Natural killer cell (primary cell): ENCODE data around the gene FBXW11. TPM values are rescaled to one million over a fixed set of nuclear protein-coding genes. Genes with fewer than 3 reads are reported as not detected.

Experiments used
- ATAC-seq, 3 donors: fragments of 150-1000 bp in 2 of 3; fragments of 200-7000 bp in 1 of 3; cut with Tn5 transposase; 1 replicate in 1 of 3; 2 replicates in 2 of 3; pipeline ENCODE4 v1.10.0; 2021; ENCODE audit warnings: mild to moderate bottlenecking in 2 of 3, moderate library complexity in 2 of 3
- DNase-seq, 2 donors: peaks; one replicate each; pipeline versions ENCODE4 v3.0.0 to v3.0.0-alpha.2; 2013 to 2021; ENCODE audit warnings: mixed read lengths in 1 of 2
- H3K27ac ChIP-seq: one replicate; pipeline ENCODE4 v1.5.1; 2013; ENCODE audit warnings: mild to moderate bottlenecking, low read length
- H3K27me3 ChIP-seq: one replicate; pipeline ENCODE4 v1.6.1; 2013; ENCODE audit warnings: low read length; ENCODE audit not compliant: control insufficient read depth, insufficient read depth
- H3K36me3 ChIP-seq: one replicate; pipeline ENCODE4 v1.6.1; 2013; ENCODE audit warnings: low read length; ENCODE audit not compliant: control insufficient read depth, insufficient read depth
- H3K4me1 ChIP-seq: one replicate; pipeline ENCODE4 v1.6.1; 2013; ENCODE audit warnings: low read length; ENCODE audit not compliant: control insufficient read depth, insufficient read depth
- H3K4me3 ChIP-seq: one replicate; pipeline ENCODE4 v1.5.1; 2013; ENCODE audit warnings: low read length
- H3K9me3 ChIP-seq: one replicate; pipeline ENCODE4 v1.6.1; 2013; ENCODE audit warnings: low read length; ENCODE audit not compliant: control insufficient read depth, insufficient read depth
- H3K27ac Mint-ChIP-seq, 2 donors: one replicate each; pipeline ENCODE4 v1.8.0; 2022; ENCODE audit warnings: mild to moderate bottlenecking in 2 of 2, mixed read lengths in 2 of 2, moderate library complexity in 1 of 2
- H3K27me3 Mint-ChIP-seq, 2 donors: one replicate each; pipeline ENCODE4 v1.8.0; 2022; ENCODE audit warnings: low read depth in 2 of 2, mixed read lengths in 2 of 2
- H3K36me3 Mint-ChIP-seq: one replicate; pipeline ENCODE4 v1.8.0; 2022; ENCODE audit warnings: mixed read lengths
- H3K4me1 Mint-ChIP-seq, 2 donors: one replicate each; pipeline ENCODE4 v1.8.0; 2022; ENCODE audit warnings: mixed read lengths in 2 of 2
- H3K4me3 Mint-ChIP-seq: one replicate; pipeline ENCODE4 v1.8.0; 2022; ENCODE audit warnings: mild to moderate bottlenecking, moderate library complexity, mixed read lengths
- H3K9me3 Mint-ChIP-seq, 2 donors: one replicate each; pipeline ENCODE4 v1.8.0; 2022; ENCODE audit warnings: mixed read lengths in 2 of 2
- CTCF ChIP-seq: fragments of 200-600 bp; IDR thresholded peaks from one replicate; pipeline ENCODE4 v1.8.0; 2022; ENCODE audit warnings: antibody characterized with exemption
- WGBS: methylation state at CpG from one replicate; pipeline ENCODE4 v1.1.7; 2013; ENCODE audit warnings: missing lambda C conversion rate; ENCODE audit not compliant: insufficient coverage; 5-methylcytosine and 5-hydroxymethylcytosine counted together
- intact Hi-C: fragments of 100-400 bp; cut with micrococcal nuclease; formaldehyde crosslinking; loops from one replicate; pipeline ENCODE4 v1.14.2; 2022
- total RNA-seq, 4 donors: library from RNA; stranded (reverse); fragments of 120-200 nt in 1 of 4; gene quantifications; one replicate each; pipeline versions ENCODE4 v1.2.3 to v1.2.4, GENCODE V29; 2013 to 2022

Gene FBXW11
- total RNA-seq, 3 donors from 2014 or later (not counting 1 experiment from before 2014, with no cell fraction given) = 26.7 to 40.3 (median 39.5) TPM

- intact Hi-C loops = loop anchor here (5.0 kb wide), 1 partner anchor 35 kb away; no protein-coding TSS in a partner anchor
- H3K27ac Mint-ChIP-seq = peak overlapping the region in 1 of 2 donors; percentile 77
Measured at GRCh38 chr5:171927345-171927941, 79.0 kb downstream of the FBXW11 start.

GRCh38 chr5:171926311-171926710 lies 80.1 kb downstream of the FBXW11 start:
- WGBS = 26% methylated on average over 8 of the region's 8 CpGs
- H3K36me3 ChIP-seq = no peaks in the 10 kb centered on the region
- H3K9me3 ChIP-seq = no peaks in the 10 kb centered on the region
- no peak for TF ChIP-seq CTCF
- ATAC-seq = peak; percentile 72 to 92 (median 89)
- Mint-ChIP-seq H3K27ac (peak overlapping the region; percentile 76 to 77), H3K9me3 (no peaks in the 10 kb centered on the region), H3K4me1 (peaks cover 57 to 63% of the 10 kb centered on the region in 2 donors), H3K36me3 (no peaks in the 10 kb centered on the region), H3K4me3 (peak overlapping the region; percentile 75), H3K27me3 (no peaks in the 10 kb centered on the region)
- peaks cover 10% of the 10 kb centered on the region for H3K4me1 ChIP-seq
- intact Hi-C loops = loop anchor here (5.0 kb wide), 1 partner anchor 36 kb away; no protein-coding TSS in a partner anchor
- DNase-seq = peak in 1 of 2 donors; percentile 24
- no peaks in the 10 kb centered on the region for H3K27me3 ChIP-seq
- H3K27ac ChIP-seq = peak overlapping the region; percentile 17
- H3K4me3 ChIP-seq = no peak overlapping the region

More at GRCh38 chr5:171927345-171927941, 79.0 kb downstream of the FBXW11 start:
- H3K27me3 ChIP-seq = no peaks in the 10 kb centered on the region
- ATAC-seq (no peak), DNase-seq (no peak)
- no peak for TF ChIP-seq CTCF
- no peak overlapping the region for H3K4me3 ChIP-seq
- Mint-ChIP-seq H3K4me3 (no peak overlapping the region), H3K9me3 (peaks cover 0 to 3% of the 10 kb centered on the region in 2 donors), H3K4me1 (peaks cover 60 to 69% of the 10 kb centered on the region in 2 donors), H3K36me3 (no peaks in the 10 kb centered on the region), H3K27me3 (no peaks in the 10 kb centered on the region)
- H3K27ac ChIP-seq = no peak overlapping the region
- 97% methylated on average over 3 of the region's 3 CpGs for WGBS
- H3K4me1 ChIP-seq = peaks cover 10% of the 10 kb centered on the region
- no peaks in the 10 kb centered on the region for H3K9me3 ChIP-seq
- H3K36me3 ChIP-seq = no peaks in the 10 kb centered on the region

GRCh38 chr5:171924493-171925122 lies 81.8 kb downstream of the FBXW11 start:
- Mint-ChIP-seq H3K4me3 (no peak overlapping the region), H3K9me3 (no peaks in the 10 kb centered on the region), H3K4me1 (peaks cover 54 to 56% of the 10 kb centered on the region in 2 donors), H3K27me3 (no peaks in the 10 kb centered on the region), H3K27ac (peak overlapping the region in 1 of 2 donors; percentile 77), H3K36me3 (no peaks in the 10 kb centered on the region)
- H3K4me1 ChIP-seq = peaks cover 10% of the 10 kb centered on the region
- no peak overlapping the region for H3K4me3 ChIP-seq
- H3K9me3 ChIP-seq = no peaks in the 10 kb centered on the region
- no peaks in the 10 kb centered on the region for H3K36me3 ChIP-seq
- DNase-seq = no peak
- no peak for ATAC-seq
- no peak for TF ChIP-seq CTCF
- H3K27ac ChIP-seq = no peak overlapping the region
- H3K27me3 ChIP-seq = no peaks in the 10 kb centered on the region
- WGBS = 96% methylated on average over 24 of the region's 25 CpGs
- intact Hi-C loops = loop anchor here (5.0 kb wide), 1 partner anchor 38 kb away; no protein-coding TSS in a partner anchor
